IMR-90 (cell line): ENCODE data around the gene BRCA2. TPM values are rescaled to one million over a fixed set of nuclear protein-coding genes. Genes with fewer than 3 reads are reported as not detected.

ENCODE experiments used
- ATAC-seq: fragments of 200-7000 bp; cut with Tn5 transposase; 2 replicates; pipeline ENCODE4 v1.9.1; 2020; ENCODE audit warnings: low read depth, mild to moderate bottlenecking, moderate library complexity
- BruUV-seq: library from RNA; stranded (reverse); fragments of 400-500 nt; replicated peaks from 2 replicates; lab custom pipeline; 2021; lab: Mats Ljungman, UMichigan
- CTCF ChIA-PET: fragments of 300-600 bp; formaldehyde crosslinking; extraction: SDS; loops from one replicate; lab custom pipeline; 2021; ENCODE audit warnings: antibody characterized with exemption; lab: Yijun Ruan, JAX
- POLR2A ChIA-PET: fragments of 300-600 bp; sonication (Branson Sonifier 250); formaldehyde crosslinking; loops from one replicate; lab custom pipeline; 2022; ENCODE audit warnings: antibody characterized with exemption; ENCODE audit not compliant: unreplicated experiment; lab: Charles Lee
- DNase-seq: peaks from one replicate; pipeline ENCODE4 v3.0.0; 2013
- H2AFZ ChIP-seq: replicated peaks from 2 replicates; pipeline ENCODE3; 2013; ENCODE audit warnings: low read length, mild to moderate bottlenecking; ENCODE audit not compliant: poor library complexity
- H2AK5ac ChIP-seq: 2 replicates; pipeline ENCODE4 v1.6.1; 2013; ENCODE audit warnings: low read depth, low read length, inconsistent platforms
- H2AK9ac ChIP-seq: replicated peaks from 2 replicates; pipeline ENCODE3; 2013; ENCODE audit warnings: mild to moderate bottlenecking, low read depth, low read length, moderate library complexity; ENCODE audit not compliant: poor library complexity
- H2BK120ac ChIP-seq: 2 replicates; pipeline ENCODE4 v1.6.1; 2013; ENCODE audit warnings: low read depth, low read length, inconsistent platforms
- H2BK15ac ChIP-seq: 3 replicates; pipeline ENCODE4 v1.6.1; 2013; ENCODE audit warnings: low read depth, low read length, inconsistent platforms
- H2BK20ac ChIP-seq: 2 replicates; pipeline ENCODE4 v1.6.1; 2013; ENCODE audit warnings: low read depth, mild to moderate bottlenecking, inconsistent platforms, low read length, moderate library complexity
- H2BK5ac ChIP-seq: 2 replicates; pipeline ENCODE4 v1.6.1; 2013; ENCODE audit warnings: mild to moderate bottlenecking, low read depth, low read length, inconsistent platforms; ENCODE audit not compliant: poor library complexity, severe bottlenecking
- H3K14ac ChIP-seq: replicated peaks from 2 replicates; pipeline ENCODE4 v1.6.1; 2013; ENCODE audit warnings: low read depth, low read length, inconsistent platforms
- H3K18ac ChIP-seq: 2 replicates; pipeline ENCODE4 v1.6.1; 2013; ENCODE audit warnings: low read depth, low read length, control low read depth
- H3K23ac ChIP-seq: 2 replicates; pipeline ENCODE4 v1.6.1; 2013; ENCODE audit warnings: low read depth, low read length, inconsistent platforms
- H3K27ac ChIP-seq: 2 replicates; pipeline ENCODE4 v1.5.1; 2013; ENCODE audit warnings: mild to moderate bottlenecking, control low read depth, low read length; ENCODE audit not compliant: insufficient read depth
- H3K27me3 ChIP-seq: 2 replicates; pipeline ENCODE4 v1.6.1; 2013; ENCODE audit warnings: low read length; ENCODE audit not compliant: control insufficient read depth, insufficient read depth
- H3K36me3 ChIP-seq: 2 replicates; pipeline ENCODE4 v1.6.1; 2013; ENCODE audit warnings: low read length, mixed read lengths; ENCODE audit not compliant: control insufficient read depth, insufficient read depth
- H3K4ac ChIP-seq: 2 replicates; pipeline ENCODE4 v1.6.1; 2013; ENCODE audit warnings: low read depth, low read length, inconsistent platforms
- H3K4me1 ChIP-seq: 2 replicates; pipeline ENCODE4 v1.6.1; 2013; ENCODE audit warnings: low read length, mixed read lengths; ENCODE audit not compliant: control insufficient read depth, insufficient read depth
- H3K4me2 ChIP-seq: 2 replicates; pipeline ENCODE4 v1.6.1; 2013; ENCODE audit warnings: low read depth, mild to moderate bottlenecking, control low read depth, low read length, moderate library complexity
- H3K4me3 ChIP-seq: 2 replicates; pipeline ENCODE4 v1.5.1; 2013; ENCODE audit warnings: low read depth, mild to moderate bottlenecking, control low read depth, low read length, moderate library complexity; ENCODE audit not compliant: insufficient read depth
- H3K56ac ChIP-seq: 2 replicates; pipeline ENCODE4 v1.6.1; 2013; ENCODE audit warnings: low read length, inconsistent platforms; ENCODE audit not compliant: insufficient read depth; ENCODE audit errors: extremely low read depth
- H3K79me1 ChIP-seq, 2 experiments: 2 replicates each; pipeline ENCODE4 v1.6.1; 2013; ENCODE audit warnings: low read length in 2 of 2, inconsistent platforms in 1 of 2, low read depth in 1 of 2
- H3K9ac ChIP-seq: 2 replicates; pipeline ENCODE4 v1.6.1; 2013; ENCODE audit warnings: low read depth, low read length, control low read depth
- H3K9me1 ChIP-seq: 2 replicates; pipeline ENCODE4 v1.6.1; 2013; ENCODE audit warnings: low read length, inconsistent platforms; ENCODE audit not compliant: insufficient read depth
- H3K9me3 ChIP-seq: 2 replicates; pipeline ENCODE4 v1.6.1; 2013; ENCODE audit warnings: low read length; ENCODE audit not compliant: control insufficient read depth, insufficient read depth
- H4K20me1 ChIP-seq: 2 replicates; pipeline ENCODE4 v1.6.1; 2013; ENCODE audit warnings: low read length, inconsistent platforms; ENCODE audit not compliant: insufficient read depth
- H4K5ac ChIP-seq: 2 replicates; pipeline ENCODE4 v1.6.1; 2013; ENCODE audit warnings: mild to moderate bottlenecking, low read depth, low read length, control low read depth
- H4K8ac ChIP-seq, 2 experiments: 2 replicates each; pipeline ENCODE4 v1.6.1; 2013; ENCODE audit warnings: low read depth in 2 of 2, low read length in 2 of 2, control low read depth in 1 of 2, inconsistent platforms in 1 of 2
- H4K91ac ChIP-seq: 2 replicates; pipeline ENCODE4 v1.6.1; 2013; ENCODE audit warnings: low read depth, low read length, inconsistent platforms; ENCODE audit not compliant: insufficient read depth
- CHD1 ChIP-seq: IDR thresholded peaks from 2 replicates; pipeline ENCODE4 v1.6.1; 2012; ENCODE audit warnings: low read depth, low read length, improper control_type of control experiment
- FOS ChIP-seq: fragments of 150-350 bp; IDR thresholded peaks from 2 replicates; pipeline ENCODE4 v1.6.1; 2016; ENCODE audit warnings: low read depth, low read length
- MAFK ChIP-seq: IDR thresholded peaks from 2 replicates; pipeline ENCODE4 v1.6.1; 2012; ENCODE audit warnings: low read depth, low read length, improper control_type of control experiment
- MAZ ChIP-seq: IDR thresholded peaks from 2 replicates; pipeline ENCODE4 v1.6.1; 2012; ENCODE audit warnings: low read depth, mild to moderate bottlenecking, low read length, improper control_type of control experiment, moderate library complexity, borderline replicate concordance
- MXI1 ChIP-seq: IDR thresholded peaks from 2 replicates; pipeline ENCODE4 v1.6.1; 2012; ENCODE audit warnings: low read depth, mild to moderate bottlenecking, low read length, moderate library complexity, borderline replicate concordance
- RAD21 ChIP-seq: IDR thresholded peaks from 2 replicates; pipeline ENCODE4 v1.6.1; 2012; ENCODE audit warnings: low read length, improper control_type of control experiment
- RCOR1 ChIP-seq: IDR thresholded peaks from 2 replicates; pipeline ENCODE4 v1.6.1; 2012; ENCODE audit warnings: mild to moderate bottlenecking, low read length, improper control_type of control experiment; ENCODE audit not compliant: insufficient replicate concordance
- RFX5 ChIP-seq: IDR thresholded peaks from 2 replicates; pipeline ENCODE4 v1.8.0; 2012; ENCODE audit warnings: low read depth, mild to moderate bottlenecking, low read length, moderate library complexity
- SMC3 ChIP-seq: fragments of 150-350 bp; IDR thresholded peaks from 2 replicates; pipeline ENCODE4 v1.6.1; 2016; ENCODE audit warnings: low read depth, mild to moderate bottlenecking, antibody characterized with exemption, low read length, moderate library complexity
- WGBS, 2 experiments: methylation state at CpG; one replicate each; pipeline versions ENCODE4 v1.1.5 to v1.1.7; 2013; ENCODE audit warnings: missing lambda C conversion rate in 2 of 2; ENCODE audit not compliant: insufficient read length in 1 of 2; ENCODE audit errors: extremely low coverage in 2 of 2; 5-methylcytosine and 5-hydroxymethylcytosine counted together
- dilution Hi-C: fragments of 300-500 bp; cut with HindIII; formaldehyde crosslinking; loops from one replicate; pipeline ENCODE4 v1.14.3; 2018; ENCODE audit warnings: low sequenced_read_pairs; ENCODE audit not compliant: unreplicated experiment
- in situ Hi-C: fragments of 300-500 bp; cut with MboI; formaldehyde crosslinking; loops from 3 replicates; pipeline ENCODE4 v1.14.3; 2019; ENCODE audit warnings: low sequenced_read_pairs, inconsistent platforms, mixed read lengths
- intact Hi-C: fragments of 100-400 bp; cut with micrococcal nuclease; formaldehyde crosslinking; loops from 2 replicates; pipeline ENCODE4 v1.10.0; 2022
- polyA plus RNA-seq, 3 experiments: library from polyadenylated mRNA; depleted of rRNA; stranded (reverse); fragments of >200 nt; gene quantifications; 2 replicates each; pipeline ENCODE4 v1.2.3, GENCODE V29; 2012; ENCODE audit warnings: low replicate concordance in 1 of 3
- total RNA-seq: library from RNA; depleted of rRNA; stranded (reverse); fragments of >200 nt; gene quantifications from 2 replicates; pipeline ENCODE4 v1.2.3, GENCODE V29; 2012
- TF ChIP-seq, protein P1 (sequence below): fragments of 150-350 bp; IDR thresholded peaks from 2 replicates; pipeline ENCODE4 v1.6.1; 2016; ENCODE audit warnings: low read depth, mild to moderate bottlenecking, low read length, moderate library complexity, borderline replicate concordance
- TF ChIP-seq, protein P2 (sequence below): conservative IDR thresholded peaks from 2 replicates; pipeline ENCODE4 v1.5.1; 2012; ENCODE audit warnings: mild to moderate bottlenecking, low read depth, low read length, improper control_type of control experiment

Gene BRCA2
- total and polyA plus RNA-seq, 2 of the 4 experiments (the other 2 are of a cell fraction): 2.0 to 9.7 TPM

DNA sequence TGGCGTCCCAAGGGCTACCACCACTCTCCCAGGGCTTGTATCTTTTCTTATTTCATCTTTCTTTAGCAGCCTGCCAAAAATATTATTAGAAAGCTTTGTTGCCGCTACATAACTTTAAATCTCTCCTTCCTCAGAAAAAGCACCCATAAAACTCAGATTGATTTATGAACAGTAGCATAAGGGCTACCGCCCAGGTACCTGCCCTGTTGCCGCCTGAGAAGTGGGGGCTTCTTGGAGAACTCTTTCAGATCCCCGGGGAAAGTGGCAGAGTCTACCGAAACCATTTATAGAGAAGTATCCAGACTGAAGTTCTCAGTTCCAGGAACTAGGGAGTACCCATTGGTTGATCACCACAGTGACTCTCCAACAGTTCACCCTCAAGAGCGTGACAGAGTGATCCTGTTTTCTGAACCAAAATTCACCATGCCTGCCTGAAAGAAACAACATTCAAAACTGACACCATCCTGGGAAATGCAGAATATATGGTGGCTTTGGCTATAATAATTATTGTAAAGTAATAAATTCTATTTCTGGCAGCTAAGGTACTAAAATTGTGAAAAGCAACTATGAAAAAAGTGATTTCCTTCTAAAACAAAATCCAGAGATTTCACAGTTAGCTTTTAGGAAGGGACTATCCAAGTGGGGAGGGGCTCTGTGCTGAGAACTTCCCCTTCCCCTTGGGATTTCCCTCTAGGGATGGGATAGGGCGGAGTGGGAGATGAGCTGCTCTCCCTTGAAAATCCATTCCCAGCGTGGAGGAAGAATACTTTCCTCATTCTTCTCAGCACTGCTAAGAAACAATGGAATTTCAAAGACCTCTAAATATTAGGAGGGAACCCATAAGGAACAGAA lies 113.5 kb downstream of the BRCA2 start (continued):
- TF ChIP-seq, protein P1, sequence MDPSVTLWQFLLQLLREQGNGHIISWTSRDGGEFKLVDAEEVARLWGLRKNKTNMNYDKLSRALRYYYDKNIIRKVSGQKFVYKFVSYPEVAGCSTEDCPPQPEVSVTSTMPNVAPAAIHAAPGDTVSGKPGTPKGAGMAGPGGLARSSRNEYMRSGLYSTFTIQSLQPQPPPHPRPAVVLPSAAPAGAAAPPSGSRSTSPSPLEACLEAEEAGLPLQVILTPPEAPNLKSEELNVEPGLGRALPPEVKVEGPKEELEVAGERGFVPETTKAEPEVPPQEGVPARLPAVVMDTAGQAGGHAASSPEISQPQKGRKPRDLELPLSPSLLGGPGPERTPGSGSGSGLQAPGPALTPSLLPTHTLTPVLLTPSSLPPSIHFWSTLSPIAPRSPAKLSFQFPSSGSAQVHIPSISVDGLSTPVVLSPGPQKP: no peak
- TF ChIP-seq RAD21: no peak

DNA sequence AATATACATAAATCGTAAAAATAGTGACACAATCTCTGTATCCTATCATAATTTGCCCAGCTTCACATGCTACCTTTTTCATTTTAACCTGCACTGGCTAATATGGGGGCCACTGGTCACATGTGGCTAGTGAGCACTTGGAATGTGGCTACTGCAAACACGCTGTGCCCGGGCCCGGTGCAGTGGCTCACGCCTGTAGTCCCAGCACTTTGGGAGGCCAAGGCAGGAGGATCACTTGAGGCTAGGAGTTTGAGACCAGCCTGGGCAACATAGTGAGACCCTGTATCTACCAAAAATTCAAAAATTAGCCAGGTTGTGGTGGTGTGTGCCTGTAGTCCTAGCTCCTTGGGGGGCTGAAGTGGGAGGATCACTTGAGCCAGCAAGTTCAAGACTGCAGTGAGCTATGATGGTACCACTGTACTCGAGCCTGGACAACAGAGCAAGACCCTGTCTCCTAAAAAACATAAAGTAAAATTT lies 114.2 kb downstream of the BRCA2 start:
- Histone ChIP-seq H3K56ac (no peak overlapping the region), H3K27me3 (no peaks in the 10 kb centered on the region), H3K14ac (no peak overlapping the region), H3K9ac (no peak overlapping the region), H3K9me1 (peaks cover 4% of the 10 kb centered on the region; the same call in 1 of the 2 replicates), H2BK20ac (no peak overlapping the region), H4K20me1 (no peaks in the 10 kb centered on the region), H3K79me1 (no peaks in the 10 kb centered on the region), H2BK15ac (no peak overlapping the region), H3K36me3 (peaks cover 3% of the 10 kb centered on the region; the same call in 1 of the 2 replicates), H4K91ac (no peak overlapping the region), H3K9me3 (no peaks in the 10 kb centered on the region), H3K23ac (no peak overlapping the region), H2BK120ac (no peak overlapping the region), H3K4me1 (peaks cover 7% of the 10 kb centered on the region; the same call in 1 of the 2 replicates), H3K4me2 (no peak overlapping the region), H2AK5ac (no peak overlapping the region), H3K18ac (no peak overlapping the region), H3K27ac (no peak overlapping the region), H2BK5ac (no peak overlapping the region), H4K5ac (no peak overlapping the region), H2AFZ (no peak overlapping the region), H3K4ac (no peak overlapping the region), H3K4me3 (no peak overlapping the region), H4K8ac (no peak overlapping the region), H2AK9ac (no peak overlapping the region)
- DNase-seq (no peak), ATAC-seq (no peak)
- dilution Hi-C loops (no loop called here), intact Hi-C loops (no loop called here), in situ Hi-C loops (no loop called here)
- WGBS, 2 experiments: 100% methylated on average over 5 of the region's 6 CpGs; no CpG with 5 or more reads in 1 of the 2 experiments
- ChIA-PET POLR2A (no interaction called here), CTCF (interaction anchor here (1.0 kb wide), 1 partner anchor 10 kb away, joined by 3 read pairs; no protein-coding TSS in a partner anchor)
- BruUV-seq: no TSS peak
- TF ChIP-seq RFX5 (no peak), RCOR1 (no peak), MXI1 (no peak), MAFK (no peak), MAZ (no peak), FOS (no peak), SMC3 (no peak), CHD1 (no peak)
- TF ChIP-seq, protein P1: no peak
- TF ChIP-seq, protein P2, sequence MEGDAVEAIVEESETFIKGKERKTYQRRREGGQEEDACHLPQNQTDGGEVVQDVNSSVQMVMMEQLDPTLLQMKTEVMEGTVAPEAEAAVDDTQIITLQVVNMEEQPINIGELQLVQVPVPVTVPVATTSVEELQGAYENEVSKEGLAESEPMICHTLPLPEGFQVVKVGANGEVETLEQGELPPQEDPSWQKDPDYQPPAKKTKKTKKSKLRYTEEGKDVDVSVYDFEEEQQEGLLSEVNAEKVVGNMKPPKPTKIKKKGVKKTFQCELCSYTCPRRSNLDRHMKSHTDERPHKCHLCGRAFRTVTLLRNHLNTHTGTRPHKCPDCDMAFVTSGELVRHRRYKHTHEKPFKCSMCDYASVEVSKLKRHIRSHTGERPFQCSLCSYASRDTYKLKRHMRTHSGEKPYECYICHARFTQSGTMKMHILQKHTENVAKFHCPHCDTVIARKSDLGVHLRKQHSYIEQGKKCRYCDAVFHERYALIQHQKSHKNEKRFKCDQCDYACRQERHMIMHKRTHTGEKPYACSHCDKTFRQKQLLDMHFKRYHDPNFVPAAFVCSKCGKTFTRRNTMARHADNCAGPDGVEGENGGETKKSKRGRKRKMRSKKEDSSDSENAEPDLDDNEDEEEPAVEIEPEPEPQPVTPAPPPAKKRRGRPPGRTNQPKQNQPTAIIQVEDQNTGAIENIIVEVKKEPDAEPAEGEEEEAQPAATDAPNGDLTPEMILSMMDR: no peak
